GM19372 (cell line): ENCODE results near the gene HOGA1.
"Not testable (repeated sequence)": the region's sequence is repeated elsewhere in the genome, so short reads cannot be mapped to it uniquely, and the experiment has no call there.

Experiments used
- ATAC-seq: cut with Tn5 transposase; IDR thresholded peaks from one replicate; pipeline ENCODE4 v1.9.1; 2021; ENCODE audit warnings: mild to moderate bottlenecking, low read depth, moderate library complexity; ENCODE audit not compliant: unreplicated experiment

Gene HOGA1

GRCh38 chr10:97553575-97554031 is 30.6 kb upstream of the HOGA1 start:
- ATAC-seq, result no peak

GRCh38 chr10:97554336-97554735 is 29.9 kb upstream of the HOGA1 start:
- ATAC-seq, result not testable (repeated sequence)

GRCh38 chr10:97555541-97555940 is 28.6 kb upstream of the HOGA1 start:
- ATAC-seq, result not testable (repeated sequence)

- ATAC-seq, result not testable (repeated sequence)
Observed at GRCh38 chr10:97560731-97561381, 23.3 kb upstream of the HOGA1 start.

- not testable (repeated sequence) for ATAC-seq
Observed at GRCh38 chr10:97561386-97562077, 22.7 kb upstream of the HOGA1 start.

GRCh38 chr10:97562329-97562728 is 21.9 kb upstream of the HOGA1 start:
- ATAC-seq, result not testable (repeated sequence)

GRCh38 chr10:97563337-97563736 is 20.9 kb upstream of the HOGA1 start:
- no peak for ATAC-seq

GRCh38 chr10:97564776-97565175 is 19.4 kb upstream of the HOGA1 start:
- ATAC-seq, result no peak

GRCh38 chr10:97566336-97566996 is 17.7 kb upstream of the HOGA1 start:
- no peak for ATAC-seq

- no peak for ATAC-seq
Observed at GRCh38 chr10:97567891-97568290, 16.3 kb upstream of the HOGA1 start.

- ATAC-seq, result no peak
Observed at GRCh38 chr10:97570146-97570788, 13.9 kb upstream of the HOGA1 start.

GRCh38 chr10:97570789-97571471 is 13.3 kb upstream of the HOGA1 start:
- no peak for ATAC-seq

GRCh38 chr10:97571622-97572021 is 12.6 kb upstream of the HOGA1 start:
- ATAC-seq, result no peak

- peak; percentile 79 for ATAC-seq
Observed at GRCh38 chr10:97572214-97572989, 11.8 kb upstream of the HOGA1 start, which contains the start of gene ANKRD2. Gene ANKRD2, plus strand, starts transcription at chr10:97572779. Its CDS starts 10 bp downstream, at chr10:97572789.

- no peak for ATAC-seq
Observed at GRCh38 chr10:97573021-97573420, 11.2 kb upstream of the HOGA1 start.

- ATAC-seq, result no peak
Observed at GRCh38 chr10:97573672-97574071, 10.5 kb upstream of the HOGA1 start.

GRCh38 chr10:97574374-97575126 is 9.6 kb upstream of the HOGA1 start:
- ATAC-seq, result no peak

- ATAC-seq, result no peak
Observed at GRCh38 chr10:97575127-97575668, 9.0 kb upstream of the HOGA1 start.

GRCh38 chr10:97576487-97576886 is 7.7 kb upstream of the HOGA1 start:
- ATAC-seq, result not testable (repeated sequence)
